Right atrium auricular region (tissue), 2 donors: ENCODE data around the gene RNF113B. TPM values are rescaled to one million over a fixed set of nuclear protein-coding genes. Genes with fewer than 3 reads are reported as not detected.

Experiments used
- DNase-seq: peaks from one replicate; pipeline ENCODE4 v3.0.0-alpha.2; 2019; ENCODE audit warnings: low spot score
- H3K27ac ChIP-seq, 2 donors: fragments of 200-600 bp; sonication (generic); 1 replicate in 1 of 2; 2 replicates in 1 of 2; pipeline ENCODE4 v1.5.1; 2016 to 2019
- H3K27me3 ChIP-seq, 2 donors: fragments of 200-600 bp; sonication (generic); one replicate each; pipeline versions ENCODE4 v1.5.1 to v1.6.0; 2017 to 2019
- H3K36me3 ChIP-seq: fragments of 200-600 bp; sonication (generic); one replicate; pipeline ENCODE4 v1.5.1; 2016
- H3K4me1 ChIP-seq, 2 donors: fragments of 200-600 bp; sonication (generic); one replicate each; pipeline versions ENCODE4 v1.5.1 to v1.6.0; 2017 to 2019
- H3K4me3 ChIP-seq, 2 donors: fragments of 200-600 bp; sonication (generic); 1 replicate in 1 of 2; 2 replicates in 1 of 2; pipeline ENCODE4 v1.5.1; 2017 to 2019; ENCODE audit warnings: mild to moderate bottlenecking in 1 of 2, moderate library complexity in 1 of 2
- H3K9me3 ChIP-seq, 2 donors: fragments of 200-600 bp; sonication (generic); one replicate each; pipeline ENCODE4 v1.5.1; 2019
- total RNA-seq, 2 donors: library from RNA; depleted of rRNA; stranded (reverse); fragments of >200 nt; gene quantifications; one replicate each; pipeline ENCODE4 v1.1.0, GENCODE V29; 2016
- TF ChIP-seq, protein P1 (sequence below), 2 donors: fragments of 200-600 bp; sonication (generic); IDR thresholded peaks; one replicate each; pipeline ENCODE4 v1.5.1; 2019; ENCODE audit warnings: antibody characterized with exemption in 2 of 2

The RNF113B gene
- total RNA-seq, 2 donors from 2014 or later: not detected

DNA sequence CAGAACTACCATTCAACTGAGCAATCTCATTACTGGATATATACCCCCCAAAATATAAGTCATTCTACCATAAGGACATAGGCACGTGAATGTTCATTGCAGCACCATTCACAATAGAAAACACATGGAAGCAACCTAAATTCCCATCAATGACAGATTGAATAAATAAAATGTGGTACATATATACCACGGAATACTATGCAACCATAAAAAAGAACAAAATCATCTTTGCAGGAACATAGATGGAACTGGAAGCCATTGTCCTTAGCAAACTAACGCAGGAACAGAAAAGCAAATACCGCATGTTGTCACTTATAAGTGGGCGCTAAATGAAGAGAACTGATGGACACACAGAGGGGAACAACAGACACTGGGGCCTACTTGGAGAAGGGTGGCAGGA, 14.1 kb downstream of the RNF113B start:
- Histone ChIP-seq H3K36me3 (no peaks in the 10 kb centered on the region), H3K27me3 (no peaks in the 10 kb centered on the region), H3K4me1 (no peaks in the 10 kb centered on the region), H3K9me3 (no peaks in the 10 kb centered on the region), H3K27ac (no peak overlapping the region), H3K4me3 (no peak overlapping the region)
- TF ChIP-seq, protein P1, sequence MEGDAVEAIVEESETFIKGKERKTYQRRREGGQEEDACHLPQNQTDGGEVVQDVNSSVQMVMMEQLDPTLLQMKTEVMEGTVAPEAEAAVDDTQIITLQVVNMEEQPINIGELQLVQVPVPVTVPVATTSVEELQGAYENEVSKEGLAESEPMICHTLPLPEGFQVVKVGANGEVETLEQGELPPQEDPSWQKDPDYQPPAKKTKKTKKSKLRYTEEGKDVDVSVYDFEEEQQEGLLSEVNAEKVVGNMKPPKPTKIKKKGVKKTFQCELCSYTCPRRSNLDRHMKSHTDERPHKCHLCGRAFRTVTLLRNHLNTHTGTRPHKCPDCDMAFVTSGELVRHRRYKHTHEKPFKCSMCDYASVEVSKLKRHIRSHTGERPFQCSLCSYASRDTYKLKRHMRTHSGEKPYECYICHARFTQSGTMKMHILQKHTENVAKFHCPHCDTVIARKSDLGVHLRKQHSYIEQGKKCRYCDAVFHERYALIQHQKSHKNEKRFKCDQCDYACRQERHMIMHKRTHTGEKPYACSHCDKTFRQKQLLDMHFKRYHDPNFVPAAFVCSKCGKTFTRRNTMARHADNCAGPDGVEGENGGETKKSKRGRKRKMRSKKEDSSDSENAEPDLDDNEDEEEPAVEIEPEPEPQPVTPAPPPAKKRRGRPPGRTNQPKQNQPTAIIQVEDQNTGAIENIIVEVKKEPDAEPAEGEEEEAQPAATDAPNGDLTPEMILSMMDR (IDR thresholded peaks at IDR 0.05): no peak
- no peak for DNase-seq

DNA sequence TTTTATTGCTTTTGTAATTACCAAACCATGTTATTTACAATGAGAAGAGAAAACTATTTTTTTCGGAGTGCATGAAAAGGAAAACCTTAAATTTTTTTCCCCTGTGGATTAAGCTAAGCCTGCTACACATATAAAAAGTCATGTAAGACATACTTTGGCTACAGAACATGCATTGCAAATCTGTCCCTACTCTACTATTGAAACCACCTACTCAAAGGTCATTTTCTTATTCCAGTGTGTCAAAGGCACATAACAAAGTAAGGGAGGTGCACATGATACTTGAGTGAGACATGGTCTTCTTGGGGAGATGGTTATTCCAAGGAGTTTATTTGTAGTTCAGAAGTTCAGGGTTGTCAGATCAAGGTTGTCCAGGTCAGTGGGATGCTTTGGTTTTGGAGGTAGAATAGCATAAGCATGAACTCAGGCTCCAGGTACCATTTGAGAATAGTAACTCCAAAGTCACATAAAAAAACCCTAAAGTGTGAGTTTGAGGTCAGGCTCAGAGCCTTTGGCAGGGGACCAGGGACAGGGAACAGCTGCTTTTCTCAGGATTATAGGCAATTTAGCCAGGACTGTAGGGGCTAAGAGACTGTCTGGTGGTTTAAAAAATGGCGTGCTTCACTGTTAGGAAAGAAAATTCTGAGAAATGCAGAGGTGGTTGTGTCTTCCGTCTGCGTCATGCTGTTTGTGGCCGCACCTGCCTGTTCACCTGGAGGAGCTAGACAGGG, 18.7 kb downstream of the RNF113B start:
- Histone ChIP-seq H3K36me3 (no peaks in the 10 kb centered on the region), H3K4me1 (no peaks in the 10 kb centered on the region), H3K4me3 (no peak overlapping the region), H3K27ac (no peak overlapping the region), H3K27me3 (no peaks in the 10 kb centered on the region), H3K9me3 (no peaks in the 10 kb centered on the region)
- DNase-seq: no peak
- TF ChIP-seq, protein P1 (IDR thresholded peaks at IDR 0.05): no peak

DNA sequence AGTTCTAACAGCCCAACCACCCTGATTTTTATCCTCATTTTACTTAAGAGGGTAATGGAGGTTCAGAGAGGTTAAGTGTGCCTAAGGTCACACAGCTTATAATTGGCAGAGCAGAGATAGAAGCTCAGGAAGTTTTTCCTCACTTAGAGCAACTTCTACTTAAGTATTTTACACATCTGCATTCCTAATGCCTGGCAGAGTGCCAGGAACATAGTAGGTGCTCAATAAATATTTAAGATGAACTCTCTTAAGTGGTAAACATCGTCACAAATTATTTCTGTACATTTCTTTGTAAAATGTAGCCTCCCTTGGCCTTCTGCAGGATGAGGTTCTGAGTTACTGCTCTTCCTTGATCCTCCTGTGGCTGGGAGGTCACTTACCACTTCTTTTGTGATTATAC, 19.5 kb downstream of the RNF113B start:
- TF ChIP-seq, protein P1 (IDR thresholded peaks at IDR 0.05): no peak
- no peaks in the 10 kb centered on the region for H3K9me3 ChIP-seq
- H3K36me3 ChIP-seq: no peaks in the 10 kb centered on the region
- no peaks in the 10 kb centered on the region for H3K4me1 ChIP-seq
- no peak for DNase-seq
- no peak overlapping the region for H3K27ac ChIP-seq
- no peaks in the 10 kb centered on the region for H3K27me3 ChIP-seq
- H3K4me3 ChIP-seq: no peak overlapping the region

DNA sequence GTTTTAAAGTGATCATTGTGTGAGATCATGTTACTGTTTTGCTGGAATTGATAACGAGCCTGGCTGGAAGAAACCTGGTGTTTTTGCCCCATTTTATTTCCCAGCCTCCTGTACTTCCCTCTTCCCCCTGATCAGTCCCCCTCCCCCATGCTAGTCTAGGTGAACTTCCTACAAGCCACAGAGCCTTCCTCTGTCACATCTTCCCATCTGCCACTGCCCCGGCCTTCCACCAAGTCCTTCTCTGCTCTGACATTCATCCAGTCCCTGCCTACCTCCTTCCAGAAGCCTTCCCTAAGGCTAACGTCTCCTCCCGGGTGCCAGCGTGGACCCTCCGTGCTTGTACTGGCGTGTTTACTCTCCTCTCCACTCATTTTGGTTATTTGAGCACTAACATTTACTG, 19.9 kb downstream of the RNF113B start:
- no peak overlapping the region for H3K27ac ChIP-seq
- H3K27me3 ChIP-seq: no peaks in the 10 kb centered on the region
- H3K4me3 ChIP-seq: no peak overlapping the region
- DNase-seq: no peak
- H3K9me3 ChIP-seq: no peaks in the 10 kb centered on the region
- no peaks in the 10 kb centered on the region for H3K4me1 ChIP-seq
- no peaks in the 10 kb centered on the region for H3K36me3 ChIP-seq
- TF ChIP-seq, protein P1 (IDR thresholded peaks at IDR 0.05): no peak

DNA sequence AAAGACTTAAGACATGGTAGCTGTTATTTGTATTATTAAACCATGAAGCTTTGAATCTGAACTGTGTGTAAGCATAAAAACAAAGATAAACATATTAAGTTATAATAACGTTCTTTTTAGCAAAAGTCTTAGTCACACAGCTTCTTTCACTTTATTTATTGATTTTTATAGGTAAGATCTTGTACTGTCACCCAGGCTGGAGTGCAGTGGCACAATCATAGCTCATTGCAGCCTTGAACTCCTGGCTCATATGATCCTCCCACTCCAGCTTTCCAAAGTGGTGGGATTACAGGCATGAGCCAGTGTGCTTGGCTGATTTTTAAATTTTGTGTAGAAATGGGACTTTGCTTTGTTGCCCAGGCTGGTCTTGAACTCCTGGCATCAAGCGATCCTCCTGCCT, 20.8 kb downstream of the RNF113B start:
- Histone ChIP-seq H3K4me3 (no peak overlapping the region), H3K27ac (no peak overlapping the region), H3K9me3 (no peaks in the 10 kb centered on the region), H3K4me1 (no peaks in the 10 kb centered on the region), H3K36me3 (no peaks in the 10 kb centered on the region), H3K27me3 (no peaks in the 10 kb centered on the region)
- no peak for DNase-seq
- TF ChIP-seq, protein P1 (IDR thresholded peaks at IDR 0.05): no peak
